SKM-1 (cell line): Measurements from ENCODE around the gene LDHB.
"Not testable (repeated sequence)": the region's sequence is repeated elsewhere in the genome, so short reads cannot be mapped to it uniquely, and the experiment has no call there.

Source experiments
- DNase-seq: peaks from one replicate; lab custom pipeline; 2025; ENCODE audit not compliant: unreplicated experiment; lab: John Stamatoyannopoulos, UW

The LDHB gene

GRCh38 chr12:21614506-21614905, 43.1 kb downstream of the LDHB start:
- no peak for DNase-seq

GRCh38 chr12:21613931-21614330, 43.7 kb downstream of the LDHB start:
- no peak for DNase-seq

- DNase-seq = no peak
Measured at GRCh38 chr12:21608196-21608595, 49.4 kb downstream of the LDHB start.

- DNase-seq = no peak
Measured at GRCh38 chr12:21607701-21608100, 49.9 kb downstream of the LDHB start.

GRCh38 chr12:21606175-21606574, 51.5 kb downstream of the LDHB start:
- DNase-seq = no peak

- DNase-seq = no peak
Measured at GRCh38 chr12:21604245-21605101, 53.2 kb downstream of the LDHB start, which contains the start of gene GYS2. TSS of gene GYS2 (minus strand) at chr12:21604847. CDS start at chr12:21604592, 255 bp downstream.

- no peak for DNase-seq
Measured at GRCh38 chr12:21602774-21603173, 54.9 kb downstream of the LDHB start.

GRCh38 chr12:21600196-21600595, 57.4 kb downstream of the LDHB start:
- DNase-seq = no peak

GRCh38 chr12:21599143-21599999, 58.3 kb downstream of the LDHB start:
- no peak for DNase-seq

- no peak for DNase-seq
Measured at GRCh38 chr12:21598651-21599050, 59.0 kb downstream of the LDHB start.

GRCh38 chr12:21595356-21595755, 62.3 kb downstream of the LDHB start:
- not testable (repeated sequence) for DNase-seq

- no peak for DNase-seq
Measured at GRCh38 chr12:21585485-21585884, 72.2 kb downstream of the LDHB start.
